HepG2 (cell line): ENCODE measurements around the gene AUNIP. TPM values are rescaled to one million over a fixed set of nuclear protein-coding genes. Genes with fewer than 3 reads are reported as not detected.

ENCODE experiments used
- AKAP8 ChIP-seq: sonication (generic); formaldehyde crosslinking; IDR thresholded peaks from 2 replicates; pipeline ENCODE4 v1.5.1; 2020; ENCODE audit warnings: mild to moderate bottlenecking, missing genetic modification reagents
- ASH2L ChIP-seq: fragments of 300-600, 200-600 bp; sonication (generic); IDR thresholded peaks from 2 replicates; pipeline ENCODE4 v1.7.0; 2017; ENCODE audit warnings: low read depth, mild to moderate bottlenecking, moderate library complexity, mixed read lengths, low read length; ENCODE audit not compliant: insufficient read length
- ATF7 ChIP-seq, 2 experiments: fragments of 450-650 bp in 1 of 2; sonication (generic) in 1 of 2; formaldehyde crosslinking in 1 of 2; IDR thresholded peaks; 2 replicates each; pipeline versions ENCODE4 v1.4.0 to v1.6.1; 2016 to 2020; ENCODE audit warnings: antibody characterized with exemption in 1 of 2, mild to moderate bottlenecking in 1 of 2, missing genetic modification reagents in 1 of 2
- BHLHE40 ChIP-seq: IDR thresholded peaks from 2 replicates; pipeline ENCODE4 v1.6.1; 2011; ENCODE audit warnings: low read length, improper control_type of control experiment
- BORCS8-MEF2B ChIP-seq: sonication (generic); formaldehyde crosslinking; IDR thresholded peaks from 2 replicates; pipeline ENCODE4 v1.8.0; 2022; ENCODE audit warnings: mild to moderate bottlenecking, missing genetic modification reagents
- CBFB ChIP-seq: sonication (generic); formaldehyde crosslinking; IDR thresholded peaks from 2 replicates; pipeline ENCODE4 v1.4.0; 2020; ENCODE audit warnings: missing genetic modification reagents
- CEBPG ChIP-seq: IDR thresholded peaks from 2 replicates; pipeline ENCODE4 v1.6.1; 2016
- CHD2 ChIP-seq: IDR thresholded peaks from 2 replicates; pipeline ENCODE4 v1.6.1; 2011; ENCODE audit warnings: low read depth, low read length, improper control_type of control experiment
- HMGXB3 ChIP-seq: sonication (generic); formaldehyde crosslinking; IDR thresholded peaks from 2 replicates; pipeline ENCODE4 v1.4.0; 2020; ENCODE audit warnings: missing genetic modification reagents, borderline replicate concordance
- KAT2B ChIP-seq: fragments of 150-350 bp; IDR thresholded peaks from 2 replicates; pipeline ENCODE4 v1.6.1; 2014; ENCODE audit warnings: low read depth, low read length, borderline replicate concordance
- KLF9 ChIP-seq: IDR thresholded peaks from 2 replicates; pipeline ENCODE4 v1.6.1; 2016; ENCODE audit warnings: low read depth
- MED13 ChIP-seq: sonication (generic); formaldehyde crosslinking; IDR thresholded peaks from 2 replicates; pipeline ENCODE4 v1.5.0; 2020; ENCODE audit warnings: missing genetic modification reagents
- MXD3 ChIP-seq: IDR thresholded peaks from 2 replicates; pipeline ENCODE4 v1.6.1; 2016; ENCODE audit warnings: mild to moderate bottlenecking, missing biosample characterization, missing genetic modification reagents
- RELA ChIP-seq: sonication (generic); formaldehyde crosslinking; IDR thresholded peaks from 2 replicates; pipeline ENCODE4 v1.4.0; 2020; ENCODE audit warnings: missing genetic modification reagents
- SNRNP70 ChIP-seq: fragments of 200-400 bp; formaldehyde crosslinking; IDR thresholded peaks from 2 replicates; pipeline ENCODE4 v1.6.1; 2017; ENCODE audit warnings: mild to moderate bottlenecking, low read depth, low read length, moderate library complexity
- TOPORS ChIP-seq: sonication (generic); formaldehyde crosslinking; IDR thresholded peaks from 2 replicates; pipeline ENCODE4 v1.8.0; 2023; ENCODE audit warnings: mild to moderate bottlenecking, missing genetic modification reagents
- ZBTB8A ChIP-seq: sonication (generic); formaldehyde crosslinking; IDR thresholded peaks from 2 replicates; pipeline ENCODE4 v1.4.0; 2020; ENCODE audit warnings: mild to moderate bottlenecking, low read depth, missing genetic modification reagents, borderline replicate concordance
- ZC3H4 ChIP-seq: sonication (generic); formaldehyde crosslinking; IDR thresholded peaks from 2 replicates; pipeline ENCODE4 v1.4.0; 2020; ENCODE audit warnings: missing genetic modification reagents, borderline replicate concordance
- ZFYVE20 ChIP-seq: sonication (generic); formaldehyde crosslinking; IDR thresholded peaks from 2 replicates; pipeline ENCODE4 v1.8.0; 2023; ENCODE audit warnings: low read depth, mild to moderate bottlenecking, moderate library complexity, missing genetic modification reagents, borderline replicate concordance
- ZNF326 ChIP-seq: sonication (generic); formaldehyde crosslinking; IDR thresholded peaks from 2 replicates; pipeline ENCODE4 v1.4.0; 2020; ENCODE audit warnings: missing genetic modification reagents, borderline replicate concordance
- ZNF589 ChIP-seq: sonication (generic); formaldehyde crosslinking; conservative IDR thresholded peaks from 2 replicates; pipeline ENCODE4 v1.8.0; 2022; ENCODE audit warnings: mild to moderate bottlenecking, moderate library complexity, missing genetic modification reagents
- ZNF7 ChIP-seq: IDR thresholded peaks from 2 replicates; pipeline ENCODE4 v1.6.1; 2016; ENCODE audit warnings: missing biosample characterization, missing genetic modification reagents
- ZNF747 ChIP-seq: sonication (generic); formaldehyde crosslinking; IDR thresholded peaks from 2 replicates; pipeline ENCODE4 v1.8.1; 2023; ENCODE audit warnings: missing genetic modification reagents, mild to moderate bottlenecking, borderline replicate concordance
- ZNF749 ChIP-seq: sonication (generic); formaldehyde crosslinking; IDR thresholded peaks from 2 replicates; pipeline ENCODE4 v1.8.0; 2022; ENCODE audit warnings: mild to moderate bottlenecking, missing genetic modification reagents, moderate library complexity, borderline replicate concordance
- ZNF782 ChIP-seq: sonication (generic); formaldehyde crosslinking; IDR thresholded peaks from 2 replicates; pipeline ENCODE4 v1.4.0; 2020; ENCODE audit warnings: missing genetic modification reagents, mild to moderate bottlenecking, borderline replicate concordance
- polyA plus RNA-seq, 8 experiments: library from polyadenylated mRNA; depleted of rRNA in 3 of 8; stranded (reverse) in 7 of 8; unstranded in 1 of 8; fragments of >200 nt; fragmentation: Illumina TruSeq in 4 of 8; extraction: Trizol in 4 of 8; gene quantifications; 2 replicates each; pipeline versions ENCODE4 v1.2.1 to v1.2.3, GENCODE V29; 2011 to 2016; ENCODE audit warnings: low read depth in 4 of 8, missing spikeins in 1 of 8, mixed read lengths in 1 of 8; ENCODE audit not compliant: insufficient read depth in 1 of 8
- total RNA-seq, 5 experiments: library from RNA; depleted of rRNA; stranded (reverse); fragments of >200 nt; fragmentation: Illumina TruSeq; extraction: Trizol; gene quantifications; 2 replicates each; pipeline ENCODE4 v1.2.3, GENCODE V29; 2016; ENCODE audit warnings: low read depth in 1 of 5

AUNIP gene
- total and polyA plus RNA-seq, 2 of the 13 experiments (the other 11 are each of a cell fraction or from before 2014, with no cell fraction given), result 3.8 to 12.3 TPM

GRCh38 chr1:25906644-25907300 is 47.5 kb upstream of the AUNIP start (continued):
- TF ChIP-seq ZNF747 (CRISPR knock-in tag) (no peak), KLF9 (CRISPR knock-in tag) (no peak), ZC3H4 (no peak), ZFYVE20 (CRISPR knock-in tag) (no peak), CHD2 (no peak), BORCS8-MEF2B (0 out of 2 replicates have a peak, but pooled peaks have one; percentile 3), HMGXB3 (0 out of 2 replicates have a peak, but pooled peaks have one; percentile 7), BHLHE40 (no peak), ZNF749 (CRISPR knock-in tag) (no peak), ZBTB8A (CRISPR knock-in tag) (no peak), ZNF326 (no peak), SNRNP70 (no peak), TOPORS (CRISPR knock-in tag) (no peak), AKAP8 (no peak), MED13 (CRISPR knock-in tag) (no peak), ATF7 (IDR thresholded peaks at IDR 0.05) (peak; percentile 60), ATF7 (CRISPR knock-in tag; IDR thresholded peaks at IDR 0.05) (no peak), ASH2L (no peak), ZNF589 (0 out of 2 replicates have a peak, but pooled peaks have one; percentile 11), CEBPG (CRISPR knock-in tag) (no peak), MXD3 (no peak; the same call in 1 of the 2 replicates), RELA (CRISPR knock-in tag) (no peak), ZNF782 (CRISPR knock-in tag) (0 out of 2 replicates have a peak, but pooled peaks have one; percentile 26), ZNF7 (CRISPR knock-in tag) (no peak), CBFB (0 out of 2 replicates have a peak, but pooled peaks have one; percentile 21), KAT2B (no peak)
